ENCODE data around the gene SYT2. TPM values are rescaled to one million over a fixed set of nuclear protein-coding genes. Genes with fewer than 3 reads are reported as not detected.

Gene SYT2
- total RNA-seq, 1 donor from 2014 or later = 0.06 TPM

GRCh38 chr1:202656951-202657646 lies 53.2 kb downstream of the SYT2 start:
- intact Hi-C loops (cut with DNase I) = no loop called here
- Histone ChIP-seq H3K36me3 (no peaks in the 10 kb centered on the region), H3K27me3 (peaks cover 49% of the 10 kb centered on the region), H3K27ac (no peak overlapping the region), H3K4me1 (no peaks in the 10 kb centered on the region), H3K9me3 (no peaks in the 10 kb centered on the region), H3K4me3 (no peak overlapping the region)
- no peak for DNase-seq
- TF ChIP-seq, protein P1, sequence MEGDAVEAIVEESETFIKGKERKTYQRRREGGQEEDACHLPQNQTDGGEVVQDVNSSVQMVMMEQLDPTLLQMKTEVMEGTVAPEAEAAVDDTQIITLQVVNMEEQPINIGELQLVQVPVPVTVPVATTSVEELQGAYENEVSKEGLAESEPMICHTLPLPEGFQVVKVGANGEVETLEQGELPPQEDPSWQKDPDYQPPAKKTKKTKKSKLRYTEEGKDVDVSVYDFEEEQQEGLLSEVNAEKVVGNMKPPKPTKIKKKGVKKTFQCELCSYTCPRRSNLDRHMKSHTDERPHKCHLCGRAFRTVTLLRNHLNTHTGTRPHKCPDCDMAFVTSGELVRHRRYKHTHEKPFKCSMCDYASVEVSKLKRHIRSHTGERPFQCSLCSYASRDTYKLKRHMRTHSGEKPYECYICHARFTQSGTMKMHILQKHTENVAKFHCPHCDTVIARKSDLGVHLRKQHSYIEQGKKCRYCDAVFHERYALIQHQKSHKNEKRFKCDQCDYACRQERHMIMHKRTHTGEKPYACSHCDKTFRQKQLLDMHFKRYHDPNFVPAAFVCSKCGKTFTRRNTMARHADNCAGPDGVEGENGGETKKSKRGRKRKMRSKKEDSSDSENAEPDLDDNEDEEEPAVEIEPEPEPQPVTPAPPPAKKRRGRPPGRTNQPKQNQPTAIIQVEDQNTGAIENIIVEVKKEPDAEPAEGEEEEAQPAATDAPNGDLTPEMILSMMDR (IDR thresholded peaks at IDR 0.05) = no peak
- no peak for ATAC-seq

GRCh38 chr1:202656057-202656456 lies 54.2 kb downstream of the SYT2 start:
- intact Hi-C loops (cut with DNase I) = no loop called here
- peaks cover 41% of the 10 kb centered on the region for H3K27me3 ChIP-seq
- ATAC-seq (no peak), DNase-seq (no peak)
- no peak overlapping the region for H3K27ac ChIP-seq
- H3K4me1 ChIP-seq = no peaks in the 10 kb centered on the region
- H3K36me3 ChIP-seq = no peaks in the 10 kb centered on the region
- no peaks in the 10 kb centered on the region for H3K9me3 ChIP-seq
- TF ChIP-seq, protein P1 (IDR thresholded peaks at IDR 0.05) = no peak
- H3K4me3 ChIP-seq = no peak overlapping the region

DNA sequence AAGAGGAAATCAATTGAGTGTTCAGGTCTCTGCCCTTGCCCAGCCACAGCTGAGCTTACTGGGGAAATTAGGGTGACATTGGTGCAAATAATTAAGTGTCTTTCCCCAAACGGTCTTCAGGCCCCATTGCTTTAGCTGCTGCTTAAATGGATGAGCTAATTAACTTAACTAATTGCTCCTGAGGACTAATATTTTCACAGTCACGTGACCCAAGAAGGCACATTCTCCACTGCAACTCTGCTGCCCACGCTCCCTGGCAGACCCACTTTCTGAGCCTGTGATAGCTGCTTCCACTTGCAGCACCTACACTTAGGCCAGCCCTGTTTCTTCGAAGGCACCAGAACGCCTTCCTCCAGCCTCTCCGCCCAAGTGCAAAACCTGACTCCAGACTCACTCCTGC lies 56.2 kb downstream of the SYT2 start:
- no peaks in the 10 kb centered on the region for H3K4me1 ChIP-seq
- ATAC-seq (no peak), DNase-seq (no peak)
- no peak overlapping the region for H3K4me3 ChIP-seq
- H3K36me3 ChIP-seq = no peaks in the 10 kb centered on the region
- intact Hi-C loops (cut with DNase I) = no loop called here
- TF ChIP-seq, protein P1 (IDR thresholded peaks at IDR 0.05) = no peak
- H3K27me3 ChIP-seq = peaks cover 29% of the 10 kb centered on the region
- no peak overlapping the region for H3K27ac ChIP-seq
- no peaks in the 10 kb centered on the region for H3K9me3 ChIP-seq

DNA sequence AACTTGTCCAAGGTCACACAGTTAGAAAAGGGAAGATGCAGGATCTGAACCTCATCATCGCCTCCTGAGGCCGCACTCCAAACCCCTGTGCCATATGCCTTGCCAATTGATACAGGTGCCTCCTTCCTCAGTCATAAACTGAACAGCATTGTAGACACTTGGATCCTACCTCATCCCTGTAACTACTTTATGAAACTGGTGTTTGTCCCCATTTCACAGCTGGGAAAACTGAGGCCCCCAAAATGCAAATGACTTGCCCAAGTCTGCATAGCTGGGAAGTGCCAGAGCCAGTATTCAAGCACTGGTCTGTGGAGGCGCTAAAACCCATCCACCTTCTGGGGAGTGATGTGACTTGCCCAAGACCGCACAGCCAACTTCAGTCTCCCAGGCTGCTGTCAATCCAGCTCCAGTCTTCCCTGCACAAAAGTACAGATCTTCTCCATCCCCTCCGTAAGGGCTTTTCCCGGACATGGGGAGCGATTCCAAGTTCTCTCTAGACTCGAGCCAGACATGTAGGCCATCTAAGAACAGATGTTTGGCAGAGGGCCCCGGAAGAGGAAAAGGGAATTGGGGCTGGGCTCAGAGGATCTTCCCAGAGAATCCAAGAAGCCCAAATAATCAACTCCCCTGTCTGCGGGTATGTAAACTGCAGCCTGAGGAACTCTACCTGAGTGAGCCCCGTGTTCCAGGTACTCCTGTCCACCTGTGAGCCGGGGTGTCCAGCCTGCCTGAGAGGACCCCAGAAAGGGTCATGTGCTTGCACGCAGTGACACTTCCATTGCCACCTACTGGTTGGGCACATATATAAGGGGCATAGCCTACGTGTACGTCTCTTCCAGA lies 60.5 kb downstream of the SYT2 start:
- H3K9me3 ChIP-seq = no peaks in the 10 kb centered on the region
- no peaks in the 10 kb centered on the region for H3K4me1 ChIP-seq
- H3K36me3 ChIP-seq = no peaks in the 10 kb centered on the region
- H3K27me3 ChIP-seq = no peaks in the 10 kb centered on the region
- ATAC-seq (no peak), DNase-seq (no peak)
- intact Hi-C loops (cut with DNase I) = no loop called here
- no peak overlapping the region for H3K4me3 ChIP-seq
- TF ChIP-seq, protein P1 (IDR thresholded peaks at IDR 0.05) = no peak
- H3K27ac ChIP-seq = no peak overlapping the region

GRCh38 chr1:202648605-202649226 lies 61.5 kb downstream of the SYT2 start:
- no peaks in the 10 kb centered on the region for H3K36me3 ChIP-seq
- TF ChIP-seq, protein P1 (IDR thresholded peaks at IDR 0.05) = no peak
- H3K9me3 ChIP-seq = no peaks in the 10 kb centered on the region
- H3K27me3 ChIP-seq = peaks cover 3% of the 10 kb centered on the region
- no peak overlapping the region for H3K27ac ChIP-seq
- H3K4me3 ChIP-seq = no peak overlapping the region
- H3K4me1 ChIP-seq = peaks cover 3% of the 10 kb centered on the region
- DNase-seq = no peak
- intact Hi-C loops (cut with DNase I) = no loop called here
- no peak for ATAC-seq

Measured in upper lobe of right lung (tissue), 1 donor.